Measurements from ENCODE around the gene LYL1. TPM values are rescaled to one million over a fixed set of nuclear protein-coding genes. Genes with fewer than 3 reads are reported as not detected.

Gene LYL1
- total RNA-seq, 4 donors from 2014 or later, result 2.6 to 15.5 (median 11.1) TPM

- Histone ChIP-seq H3K27me3 (no peaks in the 10 kb centered on the region), H3K4me3 (no peak overlapping the region), H3K36me3 (no peaks in the 10 kb centered on the region), H3K27ac (peak overlapping the region; percentile 87 to 93), H3K9me3 (no peaks in the 10 kb centered on the region), H3K4me1 (peaks cover 0 to 25% of the 10 kb centered on the region in 2 donors)
- intact Hi-C loops (cut with DNase I; ENCODE audit: low total_unique reads), result no loop called here
- TF ChIP-seq CTCF (IDR thresholded peaks at IDR 0.05) (no peak), POLR2A (IDR thresholded peaks at IDR 0.05) (no peak)
- peak in 1 of 2 donors; percentile 26 for DNase-seq
Measured at GRCh38 chr19:13100031-13100588, 2.5 kb downstream of the LYL1 start.

- Histone ChIP-seq H3K36me3 (no peaks in the 10 kb centered on the region), H3K4me3 (peak overlapping the region; percentile 36 to 40), H3K27ac (peak overlapping the region; percentile 87 to 93), H3K27me3 (no peaks in the 10 kb centered on the region), H3K4me1 (peaks cover under 1 to 29% of the 10 kb centered on the region in 2 donors), H3K9me3 (no peaks in the 10 kb centered on the region)
- DNase-seq, result peak; percentile 70 to 77
- TF ChIP-seq CTCF (IDR thresholded peaks at IDR 0.05), result no peak
- peak; percentile 25 to 35 for TF ChIP-seq POLR2A (IDR thresholded peaks at IDR 0.05)
- intact Hi-C loops (cut with DNase I; ENCODE audit: low total_unique reads), result no loop called here
Measured at GRCh38 chr19:13099073-13099999, 3.3 kb downstream of the LYL1 start.

- H3K9me3 ChIP-seq, result no peaks in the 10 kb centered on the region
- peak overlapping the region; percentile 87 to 93 for H3K27ac ChIP-seq
- H3K4me3 ChIP-seq, result peak overlapping the region; percentile 36 to 40
- DNase-seq, result peak; percentile 55 to 65
- intact Hi-C loops (cut with DNase I; ENCODE audit: low total_unique reads), result no loop called here
- TF ChIP-seq POLR2A (IDR thresholded peaks at IDR 0.05) (no peak), CTCF (IDR thresholded peaks at IDR 0.05) (no peak)
- H3K27me3 ChIP-seq, result no peaks in the 10 kb centered on the region
- no peaks in the 10 kb centered on the region for H3K36me3 ChIP-seq
- peaks cover 5 to 37% of the 10 kb centered on the region in 2 donors for H3K4me1 ChIP-seq
Measured at GRCh38 chr19:13098277-13099072, 4.2 kb downstream of the LYL1 start.

GRCh38 chr19:13097463-13098258 is 5.0 kb downstream of the LYL1 start:
- intact Hi-C loops (cut with DNase I; ENCODE audit: low total_unique reads), result no loop called here
- Histone ChIP-seq H3K4me3 (peak overlapping the region; percentile 36 to 40), H3K36me3 (no peaks in the 10 kb centered on the region), H3K27me3 (no peaks in the 10 kb centered on the region), H3K4me1 (peaks cover 5 to 42% of the 10 kb centered on the region in 2 donors), H3K9me3 (no peaks in the 10 kb centered on the region), H3K27ac (peak overlapping the region; percentile 87 to 93)
- DNase-seq, result peak; percentile 61 to 74
- TF ChIP-seq CTCF (IDR thresholded peaks at IDR 0.05), result no peak
